ENCODE results near the gene PPP1R3E. TPM values are rescaled to one million over a fixed set of nuclear protein-coding genes. Genes with fewer than 3 reads are reported as not detected.

PPP1R3E gene
- total RNA-seq, 5 donors from 2014 or later (not counting 1 experiment from before 2014, with no cell fraction given) = 40.8 to 72.6 (median 68.2) TPM

Other genes with a start within 250 kb of the PPP1R3E start
- 1 to 10 TPM; 1.2 to 3.0 (median 1.6) TPM for gene CDH24, start 245.3 kb downstream of the PPP1R3E start, total RNA-seq
- 100 to 1,000 TPM; 277 to 326 (median 290) TPM for gene ACIN1, start 207.7 kb downstream of the PPP1R3E start, total RNA-seq
- 10 to 100 TPM in 4 of 5 donors, 1 to 10 TPM in 1; 9.5 to 47.7 (median 43.6) TPM for gene C14orf119, start 207.4 kb downstream of the PPP1R3E start, total RNA-seq
- not detected for gene CIROP, start 197.9 kb downstream of the PPP1R3E start, total RNA-seq
- gene CEBPE, start 183.6 kb downstream of the PPP1R3E start, total RNA-seq = under 1 TPM; 0.33 to 0.82 (median 0.53) TPM
- 1 to 10 TPM in 4 of 5 donors, under 1 TPM in 1; 0.33 to 8.1 (median 5.9) TPM for gene SLC7A8, start 119.2 kb downstream of the PPP1R3E start, total RNA-seq
- gene RNF212B, start 64.9 kb downstream of the PPP1R3E start, total RNA-seq = 1 to 10 TPM in 1 of 5 donors, not detected in 4; 1.1 TPM
- 10 to 100 TPM in 3 of 5 donors, 1 to 10 TPM in 2; 6.2 to 17.5 (median 15.1) TPM for gene HOMEZ, start 16.7 kb downstream of the PPP1R3E start, total RNA-seq
- gene BCL2L2, start 4.0 kb upstream of the PPP1R3E start, total RNA-seq = 1 to 10 TPM; 1.9 to 4.6 (median 2.2) TPM
- gene PABPN1, start 18.6 kb upstream of the PPP1R3E start, total RNA-seq = 100 to 1,000 TPM; 182 to 207 (median 186) TPM
- gene SLC22A17, start 50.0 kb upstream of the PPP1R3E start, total RNA-seq = 10 to 100 TPM; 12.0 to 19.0 (median 17.3) TPM
- under 1 TPM in 1 of 5 donors, not detected in 4; 0.15 TPM for gene EFS, start 62.3 kb upstream of the PPP1R3E start, total RNA-seq
- gene IL25, start 70.0 kb upstream of the PPP1R3E start, total RNA-seq = not detected
- gene CMTM5, start 74.2 kb upstream of the PPP1R3E start, total RNA-seq = not detected
- gene MYH6, start 105.4 kb upstream of the PPP1R3E start, total RNA-seq = not detected
- gene MYH7, start 132.8 kb upstream of the PPP1R3E start, total RNA-seq = not detected
- gene NGDN, start 166.8 kb upstream of the PPP1R3E start, total RNA-seq = 100 to 1,000 TPM in 2 of 5 donors, 10 to 100 TPM in 3; 56.5 to 121 (median 63.7) TPM
- 1 to 10 TPM in 1 of 5 donors, under 1 TPM in 4; 0.15 to 1.3 (median 0.44) TPM for gene ZFHX2, start 248.9 kb upstream of the PPP1R3E start, total RNA-seq